ENCODE results near the gene WBP1L. TPM values are rescaled to one million over a fixed set of nuclear protein-coding genes. Genes with fewer than 3 reads are reported as not detected.

The WBP1L gene
- total and polyA plus RNA-seq, 4 donors, result 12.3 to 43.6 (median 27.6) TPM

DNA sequence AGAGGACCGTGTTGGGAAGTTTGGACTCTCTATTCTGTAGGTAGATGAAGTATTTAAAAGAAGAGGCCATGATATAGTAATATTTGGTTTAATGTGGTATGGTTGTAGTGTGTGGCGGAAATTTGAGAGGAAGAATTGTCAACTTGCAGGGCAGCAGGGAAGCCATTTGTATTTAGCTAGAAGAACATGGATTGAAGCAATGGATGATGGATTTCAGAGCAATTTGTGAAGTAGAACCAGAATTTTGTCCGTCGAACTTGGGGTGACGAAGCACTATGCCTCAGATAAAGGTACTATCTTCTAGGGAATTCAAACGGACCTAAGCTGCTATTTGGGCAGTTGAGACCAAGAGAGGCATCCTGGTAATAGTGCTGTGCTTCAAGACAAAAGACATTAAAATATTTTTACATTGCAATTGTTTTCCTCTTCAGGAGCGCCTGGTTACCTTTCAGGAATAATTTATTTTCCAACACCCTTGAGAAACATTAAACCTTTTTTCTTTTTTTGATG lies 615 bp upstream of the WBP1L start:
- Histone ChIP-seq H3K27ac (ENCODE audit: low read depth in 1 of 2, low read length in 2 of 2) (no peak overlapping the region), H3K9me3 (ENCODE audit: control insufficient read depth in 4 of 4, low read length in 3 of 4) (no peaks in the 10 kb centered on the region), H3K36me3 (ENCODE audit: control insufficient read depth in 4 of 4, insufficient read depth in 3 of 4, low read depth in 1 of 4, low read length in 3 of 4) (peaks cover 0 to 3% (median 0%) of the 10 kb centered on the region in 4 donors), H3K4me3 (ENCODE audit: low read depth in 1 of 3, low read length in 3 of 3) (peak overlapping the region in 2 of 3 donors; percentile 29 to 54), H3K27me3 (ENCODE audit: control insufficient read depth in 4 of 4, insufficient read depth in 4 of 4, low read length in 3 of 4) (no peaks in the 10 kb centered on the region), H3K9ac (ENCODE audit: low read depth in 1 of 2, low read length in 2 of 2) (no peak overlapping the region), H3K4me1 (ENCODE audit: control insufficient read depth in 4 of 4, insufficient read depth in 4 of 4, low read length in 3 of 4) (peaks cover 0 to 25% (median 18%) of the 10 kb centered on the region in 4 donors)
- DNase-seq (ENCODE audit: low spot score), result no peak
- TF ChIP-seq, protein P1, sequence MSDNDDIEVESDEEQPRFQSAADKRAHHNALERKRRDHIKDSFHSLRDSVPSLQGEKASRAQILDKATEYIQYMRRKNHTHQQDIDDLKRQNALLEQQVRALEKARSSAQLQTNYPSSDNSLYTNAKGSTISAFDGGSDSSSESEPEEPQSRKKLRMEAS (IDR thresholded peaks at IDR 0.05), result no peak
- whole genome bisulfite sequencing, result 37% methylated on average over 7 of the region's 7 CpGs

DNA sequence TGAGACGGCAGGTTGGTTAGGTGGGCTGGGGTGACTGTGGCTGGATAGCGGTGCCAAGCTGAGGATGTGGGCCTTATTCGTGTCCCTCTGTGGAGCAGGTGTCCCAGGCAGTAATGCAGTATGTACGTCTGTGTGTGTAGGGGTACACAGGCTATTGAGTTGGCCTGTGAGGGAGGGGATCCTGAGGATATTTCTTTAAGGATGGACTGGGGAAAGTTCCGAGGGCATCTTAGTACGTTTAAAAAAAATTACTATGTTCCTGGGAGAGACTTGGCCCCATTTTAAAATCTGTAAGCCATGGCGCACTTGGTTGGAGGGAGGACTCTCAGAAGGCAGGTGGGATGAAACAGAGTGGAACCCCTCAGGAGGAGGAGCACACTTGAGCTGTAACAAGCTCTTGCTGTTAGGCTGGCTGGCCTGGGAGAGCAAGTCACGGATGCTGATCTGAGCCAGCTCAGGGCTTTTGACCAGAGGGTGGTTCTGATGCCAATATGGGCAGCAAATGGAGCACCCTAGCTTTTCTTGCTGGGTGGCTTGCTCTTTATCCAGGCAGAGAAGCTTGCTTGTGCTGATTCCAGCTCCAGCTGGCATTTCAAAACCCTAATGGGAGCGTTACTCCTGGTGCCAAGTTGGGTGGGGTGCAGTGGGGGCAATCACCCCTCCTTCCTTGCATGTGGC lies 765 bp downstream of the WBP1L start:
- peak overlapping the region; percentile 68 to 99 (median 96) for H3K4me3 ChIP-seq (ENCODE audit: low read depth in 1 of 3, low read length in 3 of 3)
- peak overlapping the region; percentile 79 to 88 for H3K9ac ChIP-seq (ENCODE audit: low read depth in 1 of 2, low read length in 2 of 2)
- TF ChIP-seq, protein P1 (IDR thresholded peaks at IDR 0.05), result no peak
- TF ChIP-seq FOXA2 (IDR thresholded peaks at IDR 0.05) (no peak), FOXA1 (IDR thresholded peaks at IDR 0.05) (no peak), JUND (IDR thresholded peaks at IDR 0.05) (no peak), EGR1 (IDR thresholded peaks at IDR 0.05; ENCODE audit: low read depth in 2 of 2) (no peak), CTCF (IDR thresholded peaks at IDR 0.05; ENCODE audit: low read depth, low read length, missing input control) (no peak), GABPA (IDR thresholded peaks at IDR 0.05 in 1 of 2, conservative IDR thresholded peaks at IDR 0.05 in 1 of 2) (no peak), RAD21 (IDR thresholded peaks at IDR 0.05) (no peak), RXRA (IDR thresholded peaks at IDR 0.05) (no peak), SP1 (IDR thresholded peaks at IDR 0.05) (no peak), ZBTB33 (IDR thresholded peaks at IDR 0.05) (no peak), NR2F2 (IDR thresholded peaks at IDR 0.05) (no peak)
- TF ChIP-seq, protein P2, sequence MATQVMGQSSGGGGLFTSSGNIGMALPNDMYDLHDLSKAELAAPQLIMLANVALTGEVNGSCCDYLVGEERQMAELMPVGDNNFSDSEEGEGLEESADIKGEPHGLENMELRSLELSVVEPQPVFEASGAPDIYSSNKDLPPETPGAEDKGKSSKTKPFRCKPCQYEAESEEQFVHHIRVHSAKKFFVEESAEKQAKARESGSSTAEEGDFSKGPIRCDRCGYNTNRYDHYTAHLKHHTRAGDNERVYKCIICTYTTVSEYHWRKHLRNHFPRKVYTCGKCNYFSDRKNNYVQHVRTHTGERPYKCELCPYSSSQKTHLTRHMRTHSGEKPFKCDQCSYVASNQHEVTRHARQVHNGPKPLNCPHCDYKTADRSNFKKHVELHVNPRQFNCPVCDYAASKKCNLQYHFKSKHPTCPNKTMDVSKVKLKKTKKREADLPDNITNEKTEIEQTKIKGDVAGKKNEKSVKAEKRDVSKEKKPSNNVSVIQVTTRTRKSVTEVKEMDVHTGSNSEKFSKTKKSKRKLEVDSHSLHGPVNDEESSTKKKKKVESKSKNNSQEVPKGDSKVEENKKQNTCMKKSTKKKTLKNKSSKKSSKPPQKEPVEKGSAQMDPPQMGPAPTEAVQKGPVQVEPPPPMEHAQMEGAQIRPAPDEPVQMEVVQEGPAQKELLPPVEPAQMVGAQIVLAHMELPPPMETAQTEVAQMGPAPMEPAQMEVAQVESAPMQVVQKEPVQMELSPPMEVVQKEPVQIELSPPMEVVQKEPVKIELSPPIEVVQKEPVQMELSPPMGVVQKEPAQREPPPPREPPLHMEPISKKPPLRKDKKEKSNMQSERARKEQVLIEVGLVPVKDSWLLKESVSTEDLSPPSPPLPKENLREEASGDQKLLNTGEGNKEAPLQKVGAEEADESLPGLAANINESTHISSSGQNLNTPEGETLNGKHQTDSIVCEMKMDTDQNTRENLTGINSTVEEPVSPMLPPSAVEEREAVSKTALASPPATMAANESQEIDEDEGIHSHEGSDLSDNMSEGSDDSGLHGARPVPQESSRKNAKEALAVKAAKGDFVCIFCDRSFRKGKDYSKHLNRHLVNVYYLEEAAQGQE (IDR thresholded peaks at IDR 0.05), result no peak
- H3K36me3 ChIP-seq (ENCODE audit: control insufficient read depth in 4 of 4, insufficient read depth in 3 of 4, low read depth in 1 of 4, low read length in 3 of 4), result no peaks in the 10 kb centered on the region
- peaks cover 0 to 25% (median 18%) of the 10 kb centered on the region in 4 donors for H3K4me1 ChIP-seq (ENCODE audit: control insufficient read depth in 4 of 4, insufficient read depth in 4 of 4, low read length in 3 of 4)
- no peaks in the 10 kb centered on the region for H3K9me3 ChIP-seq (ENCODE audit: control insufficient read depth in 4 of 4, low read length in 3 of 4)
- no peaks in the 10 kb centered on the region for H3K27me3 ChIP-seq (ENCODE audit: control insufficient read depth in 4 of 4, insufficient read depth in 4 of 4, low read length in 3 of 4)
- H3K27ac ChIP-seq (ENCODE audit: low read depth in 1 of 2, low read length in 2 of 2), result peak overlapping the region; percentile 82 to 84
- no peak for DNase-seq (ENCODE audit: low spot score)
- 6% methylated on average over 9 of the region's 9 CpGs for WGBS

All from liver (tissue), 9 donors.